Activated CD8-positive, alpha-beta memory T cell treated with anti-CD3 and anti-CD28 coated beads for 48 hours (primary cell): Measurements from ENCODE around the gene E2F2.

Experiments
- DNase-seq, 3 experiments: peaks; one replicate each; pipeline ENCODE4 v3.0.0-alpha.2; 2020; ENCODE audit warnings: low read depth in 2 of 3, low spot score in 2 of 3

E2F2 gene

GRCh38 chr1:23463286-23463685 lies 67.7 kb downstream of the E2F2 start:
- no peak for DNase-seq

- no peak for DNase-seq
Observed at GRCh38 chr1:23462766-23463165, 68.3 kb downstream of the E2F2 start.

GRCh38 chr1:23461050-23461449 lies 70.0 kb downstream of the E2F2 start:
- DNase-seq, result no peak

- no peak for DNase-seq
Observed at GRCh38 chr1:23460519-23460918, 70.5 kb downstream of the E2F2 start.

- DNase-seq, result no peak
Observed at GRCh38 chr1:23459338-23459757, 71.7 kb downstream of the E2F2 start.
